Activated CD8-positive, alpha-beta memory T cell treated with anti-CD3 and anti-CD28 coated beads for 4 hours (primary cell): ENCODE measurements around the gene CLEC3B.

Experiments used
- DNase-seq, 2 donors: peaks; one replicate each; pipeline ENCODE4 v3.0.0-alpha.2; 2020; ENCODE audit warnings: low read depth in 2 of 2

Gene CLEC3B

DNA sequence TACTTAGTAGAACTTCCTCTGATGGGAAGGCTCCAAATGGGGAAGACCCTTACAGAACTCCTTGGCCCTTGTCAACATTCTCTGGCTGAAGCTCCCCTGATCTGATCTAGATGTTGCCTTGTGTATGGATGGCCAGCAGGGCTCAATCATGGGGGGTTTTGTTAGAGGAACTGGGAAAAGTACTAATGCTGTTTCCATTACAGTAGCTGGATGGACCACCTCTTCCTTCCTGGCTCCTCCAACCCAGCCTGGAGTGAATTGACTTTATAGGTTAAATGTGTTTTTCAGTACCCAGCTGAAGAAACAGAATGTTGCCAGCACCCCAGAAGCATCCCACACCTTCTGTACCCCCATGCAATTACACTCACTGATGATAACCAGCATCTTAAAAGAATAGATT is 22.7 kb upstream of the CLEC3B start:
- no peak for DNase-seq

DNA sequence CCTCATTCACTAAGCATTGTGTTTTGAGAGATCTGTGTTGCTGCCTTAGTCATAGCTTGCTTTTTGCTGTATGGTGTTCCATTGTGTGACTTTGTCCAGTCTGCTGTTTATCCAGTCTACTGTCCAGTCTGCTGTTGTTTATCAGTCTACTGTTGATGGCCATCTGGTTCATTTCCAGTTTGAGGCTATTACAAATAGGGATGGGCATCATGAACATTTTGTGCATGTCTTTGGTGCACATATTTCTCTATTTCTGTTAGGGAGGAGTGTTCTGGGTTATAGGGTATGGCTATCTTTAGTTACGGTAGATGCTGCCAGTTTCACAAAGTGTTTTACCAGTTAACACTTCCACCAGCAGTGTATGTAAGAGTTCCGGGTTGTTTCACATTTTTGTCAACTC is 22.2 kb upstream of the CLEC3B start:
- DNase-seq, result no peak

DNA sequence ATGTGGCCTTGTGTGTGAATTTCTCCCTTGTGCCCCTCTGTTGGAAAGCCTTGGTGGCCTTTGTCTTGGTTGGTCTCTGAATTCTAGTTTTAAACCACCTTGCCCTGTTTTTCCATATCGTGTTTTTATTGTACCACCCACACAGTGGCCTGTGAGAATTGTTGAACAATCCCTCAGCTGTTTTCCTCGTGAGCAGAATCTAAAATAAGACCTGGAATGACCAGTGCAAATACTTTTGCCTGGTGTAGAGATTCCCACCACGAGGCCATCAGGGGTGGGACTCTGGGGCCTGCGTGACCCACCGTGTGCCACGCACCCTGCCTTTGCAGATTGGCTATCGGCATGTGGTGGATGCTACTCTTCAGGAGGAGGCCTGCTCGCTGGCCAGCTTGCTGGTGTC is 19.0 kb upstream of the CLEC3B start:
- no peak for DNase-seq

DNA sequence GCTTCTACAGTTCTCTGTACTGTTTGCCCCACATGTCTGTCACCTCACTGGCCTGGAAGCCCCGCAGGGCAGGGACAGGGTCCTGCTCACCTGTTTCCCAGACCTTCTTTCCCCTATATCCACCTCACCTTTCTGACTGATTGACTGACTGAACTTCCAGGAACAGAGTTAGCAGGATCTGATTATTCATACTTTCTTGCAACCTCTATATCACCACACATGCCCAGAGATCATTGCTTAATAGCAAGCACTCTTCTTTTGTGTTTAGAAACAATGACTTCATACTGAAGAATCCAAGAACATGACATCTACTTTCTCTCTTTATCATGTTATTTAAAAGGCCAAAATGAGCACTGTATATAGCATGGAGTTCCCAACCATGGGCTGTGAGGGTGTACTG is 18.0 kb upstream of the CLEC3B start:
- DNase-seq, result no peak

DNA sequence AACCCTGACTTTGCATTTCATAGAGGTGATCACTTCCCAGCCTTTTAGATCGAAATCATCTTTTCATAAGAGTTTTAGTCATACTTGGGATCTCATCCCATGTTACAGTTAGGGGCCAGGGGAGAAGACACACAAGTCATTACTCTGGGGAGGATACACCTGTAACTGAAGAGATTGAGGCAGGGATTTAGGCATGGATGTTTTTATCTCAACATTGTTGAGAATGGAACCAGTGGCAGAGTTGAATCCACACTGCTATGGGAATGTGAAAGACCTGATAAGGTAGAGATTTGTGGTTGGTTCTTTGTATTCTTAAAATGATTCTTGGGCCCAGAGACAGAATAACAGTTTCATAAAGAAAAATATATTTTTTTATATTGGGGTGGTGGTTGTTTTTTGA is 16.2 kb upstream of the CLEC3B start:
- DNase-seq, result no peak

DNA sequence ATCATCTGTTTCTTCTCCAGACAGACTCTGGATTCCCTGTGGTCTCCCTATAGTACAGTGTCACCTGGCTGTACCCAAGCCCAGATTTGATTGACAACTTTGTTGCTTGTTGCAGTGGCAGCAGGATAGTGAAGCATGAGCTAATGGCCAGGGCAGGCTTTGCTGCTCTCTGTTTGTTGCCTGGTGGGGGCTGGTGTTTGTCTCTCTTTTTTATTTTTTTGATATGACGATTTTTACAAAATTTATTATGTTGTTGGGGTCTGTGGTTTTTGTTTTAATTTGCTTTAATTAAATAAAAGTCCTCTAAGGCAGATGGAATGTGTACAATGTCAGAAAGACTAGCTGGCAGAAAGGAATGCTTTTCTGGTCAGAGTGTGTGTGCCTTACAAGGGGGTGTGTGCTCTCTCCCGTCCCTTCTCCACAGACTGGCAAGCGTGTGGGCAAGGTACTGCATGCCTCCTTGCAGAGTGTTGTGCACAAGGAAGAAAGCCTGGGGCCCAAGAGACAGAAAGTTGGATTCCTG is 15.2 kb upstream of the CLEC3B start:
- no peak for DNase-seq

DNA sequence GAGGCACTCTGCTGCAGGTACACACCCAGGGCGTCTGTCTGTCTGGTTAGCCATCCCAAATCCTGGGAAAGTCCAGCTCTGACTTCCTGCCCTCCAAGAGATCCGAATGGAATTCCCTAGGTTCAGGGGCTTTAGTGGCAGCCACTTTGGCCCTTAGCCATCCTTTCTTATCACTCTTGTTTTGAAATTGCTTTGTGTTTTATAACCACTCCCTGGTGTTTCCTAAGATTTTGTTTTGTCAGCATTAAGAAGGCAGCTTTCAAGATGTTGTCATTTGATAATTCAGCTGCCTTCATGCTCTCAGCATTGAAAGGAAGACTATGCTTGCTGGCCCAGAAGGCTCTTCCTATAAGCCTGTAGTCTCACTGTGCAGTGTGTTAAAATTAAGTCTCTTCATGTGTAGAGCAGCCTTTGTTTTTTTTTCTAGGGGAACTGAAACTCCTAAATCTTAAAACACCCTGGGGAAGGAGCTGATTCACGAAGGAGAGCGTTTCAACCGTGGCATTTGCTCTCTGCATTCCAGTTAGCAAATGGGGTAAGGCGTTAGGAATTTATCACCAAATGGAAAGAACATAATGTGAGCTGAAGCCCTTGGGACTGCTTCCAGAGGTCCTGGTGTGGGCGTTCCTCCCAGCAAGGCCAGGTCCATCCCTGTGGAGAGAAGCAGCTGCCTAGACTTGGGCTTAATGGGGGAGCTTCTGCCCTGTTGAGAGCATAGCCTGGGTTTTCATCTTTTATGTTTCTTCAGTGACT is 14.2 kb upstream of the CLEC3B start:
- DNase-seq, result no peak

DNA sequence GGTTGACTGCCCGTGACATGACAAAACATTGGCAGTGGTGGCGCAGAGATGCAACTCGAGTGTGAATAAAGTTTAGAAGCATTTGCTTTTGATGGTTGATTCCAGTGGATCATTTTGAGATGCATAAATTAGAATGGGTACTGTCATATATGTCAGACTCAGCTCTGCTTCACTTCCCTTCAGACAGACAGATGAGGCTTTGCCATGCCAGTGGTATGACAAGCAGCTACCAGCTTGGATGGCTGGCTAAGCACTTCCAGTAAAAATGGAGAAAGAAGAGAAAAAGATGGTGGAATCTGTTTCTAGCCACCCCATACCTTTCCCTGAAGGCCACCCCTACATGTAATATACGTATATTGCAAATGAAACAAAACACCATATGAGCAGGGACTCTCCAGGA is 13.5 kb upstream of the CLEC3B start:
- no peak for DNase-seq

DNA sequence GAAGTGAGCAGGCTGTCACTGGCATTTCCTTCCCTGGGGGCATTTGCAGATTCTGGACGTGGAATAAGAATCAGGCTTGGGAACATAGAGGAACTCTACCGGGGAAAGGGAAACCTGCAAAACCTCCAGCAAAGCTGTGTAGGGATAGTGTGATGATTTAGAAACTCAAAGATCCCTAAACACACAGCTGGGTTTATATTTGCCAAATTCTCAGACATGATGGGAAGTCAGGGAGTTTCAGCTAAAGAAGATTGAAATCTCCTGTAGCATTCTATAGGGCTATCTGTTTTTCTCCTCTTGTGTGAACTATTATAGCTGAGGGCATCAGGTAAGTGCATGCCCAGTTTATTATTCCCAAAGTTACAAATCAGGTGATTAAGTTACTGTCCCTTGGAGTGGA is 9.2 kb upstream of the CLEC3B start:
- DNase-seq, result no peak

DNA sequence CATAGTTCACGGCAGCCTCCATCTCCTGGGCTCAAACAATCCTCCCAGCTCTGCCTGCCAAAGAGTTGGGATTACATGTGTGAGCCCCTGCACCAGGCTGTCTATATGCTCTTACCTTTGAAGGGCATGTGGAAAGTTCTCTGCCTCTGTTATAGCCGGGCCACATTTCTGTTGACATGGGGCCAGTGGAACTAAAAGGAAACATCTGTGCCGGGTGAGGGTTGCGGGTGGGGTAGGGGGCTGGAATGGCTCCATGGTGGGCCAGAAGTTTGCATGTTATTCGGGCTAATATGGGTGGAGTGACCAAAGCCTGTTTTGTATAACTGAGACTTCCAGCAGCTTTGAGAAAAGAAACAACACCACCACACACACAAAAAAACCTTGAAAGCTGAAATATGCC is 8.3 kb upstream of the CLEC3B start:
- no peak for DNase-seq

DNA sequence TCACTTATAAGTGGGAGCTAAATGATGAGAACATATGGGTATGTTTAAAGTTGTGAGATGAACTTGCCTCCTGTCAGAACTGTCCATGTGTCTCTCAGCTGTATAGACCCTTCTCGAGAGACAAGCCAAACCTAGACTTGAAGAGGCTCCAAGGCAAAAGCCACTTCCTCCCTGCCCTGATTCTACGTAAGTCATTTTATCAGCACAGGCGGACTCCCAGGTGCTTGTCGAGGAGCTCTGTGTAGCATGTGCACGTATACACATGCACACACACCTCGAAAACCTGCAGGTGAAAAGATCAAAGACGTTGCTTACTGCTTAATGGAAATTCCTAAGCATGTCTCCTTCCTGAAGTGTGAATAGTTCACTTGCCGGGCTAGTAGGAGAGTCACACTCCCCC is 5.6 kb upstream of the CLEC3B start:
- DNase-seq, result no peak

DNA sequence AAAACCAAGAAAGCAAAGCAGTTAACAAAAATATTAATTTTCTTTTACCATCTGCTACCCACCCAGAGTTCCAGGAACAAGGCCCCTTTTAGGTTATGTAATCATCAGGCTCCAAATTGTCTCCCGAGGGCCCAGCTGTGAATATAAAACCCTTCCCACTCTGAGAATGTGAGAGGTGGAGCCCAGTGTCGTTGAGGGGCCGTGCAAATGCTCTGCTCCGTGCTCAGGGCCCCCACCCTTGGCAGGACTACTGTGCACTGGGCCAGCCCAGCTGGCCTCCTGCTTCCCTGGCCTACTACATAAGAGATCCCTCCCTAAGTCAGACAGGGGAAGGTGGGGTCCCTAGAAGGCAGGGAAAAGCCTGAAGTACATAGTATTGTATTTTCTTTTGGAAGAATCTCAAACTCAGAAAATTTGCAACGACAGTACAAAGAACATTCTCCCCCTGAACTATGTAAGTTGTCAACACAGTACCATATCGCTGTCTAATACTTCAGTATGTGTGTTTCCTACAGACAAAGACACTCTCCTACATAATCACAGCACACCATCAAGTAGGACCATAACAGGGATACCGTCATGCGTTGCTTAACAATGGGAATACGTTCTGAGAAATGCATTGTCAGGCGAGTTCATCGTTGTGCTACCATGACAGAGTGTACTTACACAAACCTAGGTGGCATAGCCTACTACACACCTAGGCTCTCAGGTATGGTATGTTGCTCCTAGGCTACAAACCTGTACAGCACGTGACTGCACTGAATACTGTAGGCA is 4.4 kb upstream of the CLEC3B start:
- DNase-seq, result no peak

DNA sequence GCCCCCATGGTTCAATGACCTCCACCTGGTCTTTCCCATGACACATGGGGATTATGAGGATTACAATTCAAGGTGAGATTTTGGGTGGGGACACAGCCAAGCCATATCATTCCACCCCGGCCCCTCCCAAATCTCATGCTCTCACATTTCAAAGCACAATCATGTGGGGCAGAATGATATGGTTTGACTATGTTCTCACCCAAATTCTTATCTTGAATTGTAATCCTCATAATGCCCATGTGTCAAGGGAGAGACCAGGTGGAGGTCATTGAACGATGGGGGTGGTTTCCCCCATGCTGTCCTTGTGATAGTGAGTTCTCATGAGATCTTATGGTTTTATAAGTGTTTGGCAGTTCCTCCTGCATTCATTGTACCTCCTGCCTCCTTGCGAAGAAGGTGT is 2.4 kb upstream of the CLEC3B start:
- no peak for DNase-seq

DNA sequence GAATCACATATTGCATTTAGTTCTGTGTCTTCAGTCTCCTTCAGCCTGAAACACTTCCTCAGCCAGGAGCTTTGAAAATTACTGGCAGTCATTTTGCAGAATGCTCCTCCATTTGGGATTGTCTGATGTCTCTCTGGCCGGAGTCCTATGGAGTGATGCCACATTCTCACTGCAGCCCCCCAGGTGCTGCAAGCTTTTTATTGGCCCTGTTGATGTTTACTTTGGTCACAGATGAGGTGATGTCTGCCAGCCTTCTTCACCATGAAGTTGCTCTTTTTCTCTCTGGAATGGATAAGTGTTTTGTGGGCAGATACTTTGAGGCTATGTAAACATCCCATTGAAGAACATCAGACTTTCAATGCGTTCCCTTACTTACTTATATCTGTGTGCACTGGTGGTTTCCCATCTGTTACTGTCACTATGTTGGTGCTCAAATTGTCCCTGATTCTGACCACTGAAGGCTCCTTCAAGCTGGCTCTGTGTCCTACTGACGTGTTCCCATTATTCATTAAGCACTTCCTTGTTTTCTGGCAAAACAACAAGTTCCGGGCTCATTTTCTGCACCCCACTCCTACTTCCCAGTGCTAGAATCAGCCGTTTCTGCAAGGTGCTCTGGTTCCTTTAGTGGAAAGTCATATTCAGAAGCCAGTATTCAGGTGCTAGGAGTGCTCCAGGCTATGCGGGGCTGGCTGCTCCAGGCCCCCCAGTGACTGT is 1.4 kb upstream of the CLEC3B start:
- no peak for DNase-seq

DNA sequence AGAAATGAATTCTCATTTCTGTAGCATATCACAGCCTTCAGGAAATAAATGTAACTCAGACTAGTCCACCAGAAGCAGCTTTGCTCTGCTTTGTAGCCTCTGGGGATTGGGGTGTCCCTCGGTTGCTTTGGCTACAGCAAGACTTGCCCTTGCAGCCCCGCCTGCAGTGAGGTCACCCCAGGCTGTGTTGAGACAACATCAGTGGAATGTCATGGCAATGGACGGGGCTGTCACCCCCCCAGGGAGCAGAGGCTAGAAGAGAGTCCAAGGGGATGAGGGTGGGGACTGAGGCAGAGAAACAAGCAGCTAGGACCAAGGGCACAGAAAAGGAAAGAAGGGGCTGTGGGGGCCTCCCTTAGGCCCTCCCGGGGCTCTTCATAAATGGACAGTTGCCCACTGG is 854 bp downstream of the CLEC3B start:
- DNase-seq, result no peak

DNA sequence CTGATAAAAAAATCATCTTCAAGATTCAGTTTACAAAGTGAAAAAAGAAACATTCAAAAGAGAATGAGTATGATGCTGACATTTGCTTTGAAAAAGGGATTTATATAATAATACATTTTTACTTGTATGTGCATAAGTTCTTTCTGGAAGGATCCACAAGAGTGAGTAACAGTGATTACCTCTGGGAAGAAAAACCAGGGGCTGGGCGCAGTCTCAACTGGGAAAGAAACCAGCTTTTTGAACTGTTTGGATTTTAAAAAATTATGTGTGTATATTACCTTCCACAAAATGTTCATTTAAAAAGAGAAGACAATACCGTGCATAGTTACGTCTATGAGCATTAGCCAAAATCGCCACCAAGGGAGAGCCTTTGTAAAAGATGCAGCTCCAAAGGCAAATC is 1.3 kb downstream of the CLEC3B start:
- no peak for DNase-seq

DNA sequence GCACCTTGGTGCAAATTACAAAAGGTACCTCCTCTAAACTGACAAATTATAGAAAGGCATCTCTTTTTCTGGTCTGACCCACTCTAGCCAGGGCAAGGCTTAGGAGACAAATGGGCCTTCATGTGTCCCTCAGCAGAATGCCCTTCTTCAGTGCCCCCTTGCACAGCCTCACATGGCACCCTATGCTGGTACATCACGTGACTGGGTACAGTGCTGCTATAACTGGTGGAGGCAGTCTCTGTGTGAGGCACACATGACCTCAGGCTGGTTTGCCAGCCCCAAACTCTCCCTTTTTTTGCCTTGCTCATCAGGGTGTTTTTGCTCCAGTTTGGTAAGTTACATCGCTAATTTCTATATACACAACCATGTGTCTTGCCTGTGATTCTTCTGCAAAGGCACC is 3.1 kb downstream of the CLEC3B start:
- no peak for DNase-seq

DNA sequence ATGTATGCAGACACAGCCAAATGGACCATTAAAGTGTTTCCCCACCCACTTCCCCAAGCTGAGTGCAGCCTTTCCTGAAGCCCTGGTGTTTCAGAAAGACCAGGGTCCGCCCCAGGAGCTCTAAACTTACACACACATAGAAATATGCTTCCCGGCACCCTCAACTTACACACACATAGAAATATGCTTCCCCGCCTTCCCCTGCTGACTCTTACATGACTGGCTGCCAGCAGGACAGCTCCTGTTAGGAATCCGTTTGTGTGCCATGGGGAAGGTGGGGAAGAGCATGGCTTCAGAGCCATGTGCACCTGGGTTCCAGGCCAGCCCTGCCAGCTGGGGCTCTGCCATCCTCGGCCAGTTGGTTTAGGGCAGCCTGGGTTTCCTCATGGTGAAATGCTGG is 3.6 kb downstream of the CLEC3B start:
- DNase-seq, result no peak

DNA sequence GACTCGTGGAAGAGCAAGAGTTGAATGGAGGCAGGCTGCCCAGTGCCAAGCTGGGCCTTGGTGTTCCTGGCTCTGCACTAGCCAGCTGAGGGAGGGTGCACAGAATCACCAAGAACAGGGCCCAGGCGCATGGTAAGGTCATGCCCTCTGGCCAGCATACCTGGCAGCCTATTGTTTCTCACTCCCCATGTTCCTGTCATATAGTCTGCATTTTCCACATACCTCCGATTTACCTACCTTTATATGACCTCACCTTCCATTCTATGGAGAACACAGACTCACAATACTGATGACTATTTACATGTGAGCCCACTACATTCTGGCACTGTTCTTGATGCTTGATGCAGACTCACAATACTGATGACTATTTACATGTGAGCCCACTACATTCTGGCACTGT is 5.4 kb downstream of the CLEC3B start:
- DNase-seq, result no peak

DNA sequence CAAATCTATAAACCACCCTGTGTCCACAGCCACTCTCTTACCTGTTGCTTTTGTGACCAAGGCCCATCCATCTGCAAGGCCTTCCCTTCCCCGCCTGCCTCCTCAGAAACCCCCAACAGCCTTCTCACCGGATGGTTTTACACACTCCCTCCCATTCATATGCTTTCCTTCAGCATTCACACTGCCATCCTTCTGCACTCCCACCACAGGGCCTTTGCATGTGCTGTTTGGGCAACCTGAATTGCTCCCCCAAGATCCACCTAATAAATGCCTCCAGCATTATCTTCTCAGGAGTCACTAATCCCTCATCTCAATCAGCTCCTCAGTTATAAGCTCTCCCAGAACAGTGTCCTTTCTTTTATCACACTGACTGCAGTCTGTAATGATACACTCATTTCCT is 6.0 kb downstream of the CLEC3B start:
- DNase-seq, result no peak

DNA sequence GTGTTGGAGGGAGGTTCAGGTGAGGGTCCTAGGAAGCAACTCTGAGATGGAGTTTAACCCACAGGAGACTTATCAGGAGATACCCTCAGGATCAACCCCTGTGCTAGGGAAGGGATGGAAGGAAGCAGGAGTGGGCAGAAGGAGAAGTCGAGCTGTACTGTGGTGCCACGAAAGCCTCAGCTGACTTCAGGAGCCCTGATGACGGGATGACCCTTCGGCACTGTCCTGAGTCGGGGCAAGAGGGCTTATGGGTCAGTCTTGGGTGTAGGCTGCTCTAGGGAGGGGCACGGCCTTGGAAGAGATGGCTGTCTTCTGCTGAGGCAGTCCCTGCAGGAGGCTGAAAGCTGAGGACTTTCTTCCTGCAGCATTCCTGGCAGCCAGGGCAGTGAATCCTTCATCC is 7.7 kb downstream of the CLEC3B start:
- no peak for DNase-seq

DNA sequence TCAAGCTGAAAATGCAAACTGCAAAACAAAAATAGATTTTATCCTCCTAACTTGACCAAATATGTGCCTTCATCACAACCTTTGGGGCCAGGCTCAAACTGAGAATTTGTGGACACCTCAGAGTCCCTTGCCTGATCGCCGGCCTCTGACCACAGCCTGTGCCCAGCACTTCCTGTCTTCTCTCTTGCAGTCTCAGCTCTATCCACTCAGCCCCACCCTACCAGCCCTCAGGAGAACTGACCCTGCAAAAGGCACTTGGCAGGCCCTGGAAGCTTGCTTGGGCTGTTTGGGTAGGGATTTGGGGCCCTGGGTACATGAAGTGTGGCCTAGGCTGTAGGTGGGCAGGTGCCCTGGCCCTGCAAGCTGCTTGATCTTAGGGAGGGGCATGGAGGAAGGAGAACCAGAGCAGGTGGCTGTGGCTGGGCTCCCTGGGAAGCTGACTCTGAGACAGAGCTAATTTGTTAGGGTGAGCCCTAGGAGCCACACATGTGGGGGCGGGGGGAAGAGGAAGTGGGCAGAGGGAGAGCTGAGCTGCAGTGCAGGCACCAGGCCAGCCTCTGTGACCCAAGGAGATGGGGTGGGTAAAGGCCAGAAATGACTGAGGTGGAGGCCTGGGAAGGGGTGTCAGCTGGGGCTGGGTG is 8.6 kb downstream of the CLEC3B start:
- no peak for DNase-seq
